Activated CD8-positive, alpha-beta memory T cell treated with anti-CD3 and anti-CD28 coated beads, Interleukin-2, amount 10 ng/mL, durations not matched to agents 7 days and 5 days (primary cell): ENCODE data around the gene SMC5. TPM values are rescaled to one million over a fixed set of nuclear protein-coding genes. Genes with fewer than 3 reads are reported as not detected.

Experiments used
- ATAC-seq: fragments of 150-1000 bp; cut with Tn5 transposase; one replicate; pipeline ENCODE4 v1.10.0; 2021; ENCODE audit warnings: moderate library complexity
- CTCF ChIA-PET: fragments of 350-600 bp; sonication (Branson Sonifier 250); formaldehyde crosslinking; loops from one replicate; lab custom pipeline; 2021; ENCODE audit warnings: antibody characterized with exemption; lab: Charles Lee
- DNase-seq: peaks from one replicate; pipeline ENCODE4 v3.0.0-alpha.2; 2020
- H3K27ac Mint-ChIP-seq: one replicate; pipeline ENCODE4 v1.8.0; 2021; ENCODE audit warnings: mild to moderate bottlenecking, mixed read lengths
- H3K27me3 Mint-ChIP-seq: one replicate; pipeline ENCODE4 v1.8.0; 2021; ENCODE audit warnings: mixed read lengths
- H3K36me3 Mint-ChIP-seq: one replicate; pipeline ENCODE4 v1.8.0; 2021; ENCODE audit warnings: mild to moderate bottlenecking, mixed read lengths
- H3K4me1 Mint-ChIP-seq: one replicate; pipeline ENCODE4 v1.8.0; 2021; ENCODE audit warnings: mixed read lengths
- H3K4me3 Mint-ChIP-seq: one replicate; pipeline ENCODE4 v1.8.0; 2021; ENCODE audit warnings: mild to moderate bottlenecking, moderate library complexity, mixed read lengths
- H3K9me3 Mint-ChIP-seq: one replicate; pipeline ENCODE4 v1.8.0; 2022; ENCODE audit warnings: low read depth, mixed read lengths
- total RNA-seq, 2 experiments: library from RNA; stranded (reverse); gene quantifications; one replicate each; pipeline ENCODE4 v1.2.3, GENCODE V29; 2021

SMC5 gene
- total RNA-seq, 2 experiments from 2014 or later: 38.0 to 39.4 TPM

GRCh38 chr9:70340572-70340971 is 81.8 kb downstream of the SMC5 start:
- ATAC-seq (no peak), DNase-seq (no peak)
- Mint-ChIP-seq H3K27ac (no peak overlapping the region), H3K4me3 (no peak overlapping the region), H3K4me1 (peaks cover 2% of the 10 kb centered on the region), H3K27me3 (no peaks in the 10 kb centered on the region), H3K36me3 (peaks cover 20% of the 10 kb centered on the region), H3K9me3 (no peaks in the 10 kb centered on the region)
- CTCF ChIA-PET: interaction anchor here (0.9 to 2.6 kb wide), 8 partner anchors 12 to 262 kb away, joined by 3 to 30 read pairs (median 4); no protein-coding TSS in a partner anchor

DNA sequence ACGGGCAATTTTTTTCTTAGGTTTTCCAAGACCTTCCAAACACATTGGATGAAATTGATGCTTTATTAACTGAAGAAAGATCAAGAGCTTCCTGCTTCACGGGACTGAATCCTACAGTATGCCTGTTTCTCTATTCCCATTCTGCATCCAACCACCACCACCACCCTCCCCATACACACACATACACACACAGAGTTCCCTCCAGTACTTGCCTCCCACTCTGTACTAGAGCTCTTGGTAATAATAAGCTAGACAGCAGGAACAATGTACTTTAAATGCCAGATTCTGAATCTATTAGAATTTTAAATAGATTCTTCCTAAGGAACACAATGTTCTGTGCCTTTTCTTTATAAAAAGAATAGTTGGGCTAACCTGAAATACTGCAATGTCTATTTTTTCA is 88.3 kb downstream of the SMC5 start:
- Mint-ChIP-seq H3K4me1 (no peaks in the 10 kb centered on the region), H3K27ac (no peak overlapping the region), H3K4me3 (no peak overlapping the region), H3K36me3 (peaks cover 27% of the 10 kb centered on the region), H3K9me3 (no peaks in the 10 kb centered on the region), H3K27me3 (no peaks in the 10 kb centered on the region)
- DNase-seq (no peak), ATAC-seq (no peak)
- CTCF ChIA-PET: interaction anchor here (1.2 kb wide), 1 partner anchor 255 kb away, joined by 3 read pairs; no protein-coding TSS in a partner anchor

GRCh38 chr9:70352356-70352755 is 93.6 kb downstream of the SMC5 start:
- no peaks in the 10 kb centered on the region for H3K4me1 Mint-ChIP-seq
- H3K4me3 Mint-ChIP-seq: no peak overlapping the region
- no peak for ATAC-seq
- no peaks in the 10 kb centered on the region for H3K9me3 Mint-ChIP-seq
- H3K27ac Mint-ChIP-seq: no peak overlapping the region
- CTCF ChIA-PET: interaction anchor here (1.1 to 2.2 kb wide), 5 partner anchors 12 to 250 kb away, joined by 3 to 11 read pairs (median 5); no protein-coding TSS in a partner anchor
- no peak for DNase-seq
- H3K27me3 Mint-ChIP-seq: no peaks in the 10 kb centered on the region
- H3K36me3 Mint-ChIP-seq: peaks cover 18% of the 10 kb centered on the region

DNA sequence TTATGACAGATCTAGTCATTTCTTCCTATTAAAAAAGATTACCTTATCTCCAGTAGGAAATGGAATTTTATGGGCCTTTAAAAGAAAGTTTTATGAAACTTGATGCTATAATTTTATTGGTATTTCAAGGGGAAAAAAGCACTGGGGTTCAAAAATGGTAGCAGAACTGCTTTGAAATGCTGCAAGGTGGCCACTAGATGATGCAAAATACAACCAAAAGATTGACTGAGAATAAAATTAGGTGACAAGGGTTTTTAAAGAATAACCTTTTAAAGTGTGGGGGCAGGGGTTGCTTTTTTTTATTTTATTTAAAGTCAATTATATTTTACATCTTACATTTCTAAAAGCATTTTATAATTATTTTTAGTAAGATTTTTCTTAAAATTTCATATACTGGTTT is 94.0 kb downstream of the SMC5 start:
- ATAC-seq: no peak
- no peak for DNase-seq
- peak overlapping the region; percentile 36 for H3K27ac Mint-ChIP-seq
- H3K27me3 Mint-ChIP-seq: no peaks in the 10 kb centered on the region
- H3K9me3 Mint-ChIP-seq: no peaks in the 10 kb centered on the region
- no peaks in the 10 kb centered on the region for H3K4me1 Mint-ChIP-seq
- CTCF ChIA-PET: interaction anchor here (1.1 to 2.2 kb wide), 4 partner anchors 13 to 250 kb away, joined by 3 to 11 read pairs (median 5); no protein-coding TSS in a partner anchor
- H3K36me3 Mint-ChIP-seq: peaks cover 16% of the 10 kb centered on the region
- H3K4me3 Mint-ChIP-seq: no peak overlapping the region

DNA sequence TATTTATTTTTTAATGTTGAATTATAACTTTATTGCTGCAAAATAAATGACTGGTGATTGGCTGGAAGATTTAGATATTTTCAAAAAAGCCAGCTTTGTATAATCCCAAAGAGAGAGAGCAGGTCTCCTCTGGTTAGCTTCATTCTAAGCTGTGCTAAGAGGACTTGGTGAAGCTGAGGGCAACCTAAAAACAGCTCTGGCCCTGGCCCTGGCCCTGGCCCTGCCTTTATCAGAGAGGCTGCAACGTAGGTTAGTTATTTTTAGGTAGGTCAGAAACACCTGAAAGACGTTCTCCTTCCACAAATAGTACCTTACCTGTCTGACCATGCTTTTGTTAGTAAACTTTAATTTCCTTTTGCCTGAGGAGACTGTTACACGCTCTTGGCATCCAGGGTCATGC is 97.0 kb downstream of the SMC5 start:
- ATAC-seq: no peak
- H3K4me3 Mint-ChIP-seq: no peak overlapping the region
- H3K9me3 Mint-ChIP-seq: no peaks in the 10 kb centered on the region
- H3K36me3 Mint-ChIP-seq: peaks cover 7% of the 10 kb centered on the region
- DNase-seq: no peak
- no peaks in the 10 kb centered on the region for H3K4me1 Mint-ChIP-seq
- H3K27ac Mint-ChIP-seq: no peak overlapping the region
- no peaks in the 10 kb centered on the region for H3K27me3 Mint-ChIP-seq
- CTCF ChIA-PET: interaction anchor here (1.4 kb wide), 1 partner anchor 246 kb away, joined by 4 read pairs; no protein-coding TSS in a partner anchor

DNA sequence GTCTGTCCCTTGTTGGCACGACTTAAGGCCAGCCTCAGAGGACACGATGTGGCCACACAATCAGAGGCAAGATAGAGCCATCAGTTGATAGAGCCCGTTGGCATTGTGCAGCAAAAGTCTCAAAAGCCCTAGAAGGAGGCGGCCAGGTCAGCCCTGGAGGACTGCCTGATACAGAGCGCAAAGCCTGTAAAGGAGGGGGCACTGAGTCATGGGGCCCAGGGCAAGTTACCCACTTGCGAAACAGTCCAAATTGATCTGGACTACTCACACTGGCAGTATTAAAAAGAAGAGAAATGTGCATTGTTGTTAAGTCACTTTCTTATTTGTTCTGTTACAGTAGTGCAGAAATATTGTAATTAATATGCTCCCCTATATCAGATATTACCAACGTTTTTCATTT is 104.2 kb downstream of the SMC5 start:
- no peak for ATAC-seq
- no peaks in the 10 kb centered on the region for H3K9me3 Mint-ChIP-seq

GRCh38 chr9:70363760-70364159 is 105.0 kb downstream of the SMC5 start:
- Mint-ChIP-seq H3K4me1 (no peaks in the 10 kb centered on the region), H3K36me3 (peaks cover 7% of the 10 kb centered on the region), H3K27ac (no peak overlapping the region), H3K27me3 (no peaks in the 10 kb centered on the region), H3K9me3 (no peaks in the 10 kb centered on the region), H3K4me3 (no peak overlapping the region)
- DNase-seq (no peak), ATAC-seq (no peak)
- CTCF ChIA-PET: no interaction called here

More for the DNA sequence above, 104.2 kb downstream of the SMC5 start:
- H3K27me3 Mint-ChIP-seq: no peaks in the 10 kb centered on the region
- no peak overlapping the region for H3K4me3 Mint-ChIP-seq
- no peaks in the 10 kb centered on the region for H3K4me1 Mint-ChIP-seq
- H3K27ac Mint-ChIP-seq: no peak overlapping the region
- CTCF ChIA-PET: no interaction called here
- peaks cover 7% of the 10 kb centered on the region for H3K36me3 Mint-ChIP-seq
- no peak for DNase-seq

DNA sequence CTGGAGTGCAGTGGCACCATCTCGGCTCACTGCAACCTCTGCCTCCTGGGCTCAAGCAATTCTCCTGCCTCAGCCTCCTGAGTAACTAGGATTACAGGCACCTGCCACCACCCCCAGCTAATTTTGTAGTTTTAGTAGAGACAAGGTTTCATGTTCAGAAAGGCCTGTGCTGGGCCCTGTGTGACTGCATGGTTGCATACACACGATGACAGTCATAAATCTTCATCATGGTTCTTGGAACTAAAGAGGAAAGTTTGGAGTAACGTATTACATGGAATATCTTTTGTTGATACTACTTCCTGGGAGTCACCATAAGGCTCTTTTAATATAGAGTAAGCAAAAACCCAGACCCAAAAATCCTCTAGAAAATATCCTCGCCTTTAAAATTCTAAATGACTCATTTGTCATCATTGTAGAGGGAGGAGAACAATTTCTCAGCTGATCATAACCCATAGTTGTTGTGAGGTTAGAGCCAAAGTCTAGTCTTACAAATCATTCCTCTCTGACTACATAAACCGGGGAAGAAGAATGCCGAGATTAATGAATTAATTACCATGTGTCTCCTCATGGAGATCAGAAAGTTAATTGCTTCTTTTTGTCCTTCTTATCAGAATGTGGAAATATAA is 108.6 kb downstream of the SMC5 start:
- DNase-seq: no peak
- ATAC-seq: no peak
- H3K27me3 Mint-ChIP-seq: no peaks in the 10 kb centered on the region
- H3K4me3 Mint-ChIP-seq: no peak overlapping the region
- no peaks in the 10 kb centered on the region for H3K9me3 Mint-ChIP-seq
- no peak overlapping the region for H3K27ac Mint-ChIP-seq
- peaks cover 7% of the 10 kb centered on the region for H3K36me3 Mint-ChIP-seq
- H3K4me1 Mint-ChIP-seq: no peaks in the 10 kb centered on the region
- CTCF ChIA-PET: interaction anchor here (1.6 kb wide), 1 partner anchor 235 kb away, joined by 4 read pairs; no protein-coding TSS in a partner anchor

DNA sequence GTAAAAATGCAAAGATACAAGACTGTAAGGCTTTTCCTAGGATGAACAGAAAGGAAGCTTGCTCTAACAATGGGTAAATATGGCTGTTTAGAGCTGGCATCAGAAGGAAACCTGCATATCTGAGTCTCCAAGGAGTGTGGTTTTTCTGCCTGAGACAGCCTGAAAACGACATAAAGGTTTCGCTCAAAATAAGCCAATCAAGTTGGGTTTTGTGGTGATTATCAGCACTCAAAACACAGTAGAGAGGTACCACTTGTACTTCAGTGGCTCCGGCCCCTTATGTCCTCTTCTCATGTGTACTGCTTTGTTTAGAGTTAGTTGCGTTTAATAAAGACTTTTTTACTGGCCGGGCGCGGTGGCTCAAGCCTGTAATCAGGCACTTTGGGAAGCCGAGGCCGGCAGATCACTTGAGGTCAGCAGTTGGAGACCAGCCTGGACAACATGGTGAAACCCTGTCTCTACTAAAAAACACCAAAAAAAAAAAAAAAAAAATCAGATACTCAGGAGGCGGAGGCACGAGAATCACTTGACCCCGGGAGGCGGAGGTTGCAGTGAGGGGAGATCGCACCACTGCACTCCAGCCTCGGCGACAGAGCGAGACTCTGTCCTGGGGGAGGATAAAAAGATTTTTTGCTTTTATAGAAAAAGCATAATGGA is 116.3 kb downstream of the SMC5 start:
- H3K9me3 Mint-ChIP-seq: no peaks in the 10 kb centered on the region
- no peaks in the 10 kb centered on the region for H3K36me3 Mint-ChIP-seq
- H3K27ac Mint-ChIP-seq: no peak overlapping the region
- H3K4me3 Mint-ChIP-seq: no peak overlapping the region
- no peak for ATAC-seq
- CTCF ChIA-PET: no interaction called here
- no peaks in the 10 kb centered on the region for H3K27me3 Mint-ChIP-seq
- DNase-seq: no peak
- H3K4me1 Mint-ChIP-seq: no peaks in the 10 kb centered on the region

GRCh38 chr9:70382046-70382708 is 123.4 kb downstream of the SMC5 start:
- H3K4me3 Mint-ChIP-seq: no peak overlapping the region

DNA sequence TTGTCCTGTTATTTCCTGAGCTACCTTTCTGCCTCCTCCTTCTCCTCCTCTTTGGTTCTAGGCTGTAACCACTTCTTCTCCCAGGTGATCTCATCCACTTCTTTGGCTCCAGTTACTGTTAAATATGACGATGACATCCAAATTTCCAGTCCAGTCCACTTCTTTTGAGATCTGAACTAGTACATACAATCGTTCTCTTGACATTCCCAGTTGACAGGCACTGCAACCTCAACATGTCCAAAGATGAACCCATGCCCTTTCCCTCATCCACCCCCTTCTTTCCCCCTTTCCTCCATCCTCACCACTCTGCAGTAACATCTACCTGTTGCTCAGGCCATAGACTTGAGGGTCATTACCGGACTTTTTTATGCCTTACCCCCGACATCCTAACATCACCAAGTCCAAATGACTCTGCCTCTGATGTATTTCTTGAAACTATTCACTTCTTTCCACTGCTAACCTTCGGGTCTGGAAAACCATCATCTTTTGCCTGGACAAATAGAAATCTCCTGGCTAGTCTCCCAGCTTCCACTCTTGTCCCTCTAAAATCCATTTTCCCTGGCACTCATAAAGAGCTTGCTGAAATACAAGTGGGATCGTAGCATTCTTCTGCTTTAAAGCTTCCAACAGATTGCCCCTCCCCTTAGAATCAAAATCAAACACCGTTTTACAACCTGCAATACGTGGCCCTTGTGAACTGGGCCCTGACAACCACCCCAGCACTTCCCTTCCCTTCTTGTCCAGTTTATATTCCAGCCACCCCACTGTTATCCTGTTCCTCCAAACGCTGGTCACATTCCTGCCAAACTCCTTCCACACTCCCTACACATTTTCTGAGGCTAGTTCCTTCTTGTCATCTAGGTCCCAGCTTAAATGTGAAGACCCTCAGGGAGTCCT is 124.2 kb downstream of the SMC5 start:
- Mint-ChIP-seq H3K9me3 (no peaks in the 10 kb centered on the region), H3K27ac (no peak overlapping the region), H3K36me3 (peaks cover 8% of the 10 kb centered on the region), H3K27me3 (no peaks in the 10 kb centered on the region), H3K4me3 (no peak overlapping the region), H3K4me1 (no peaks in the 10 kb centered on the region)
- CTCF ChIA-PET: no interaction called here
- DNase-seq: no peak
- ATAC-seq: no peak

More at GRCh38 chr9:70382046-70382708, 123.4 kb downstream of the SMC5 start:
- H3K9me3 Mint-ChIP-seq: no peaks in the 10 kb centered on the region
- H3K27ac Mint-ChIP-seq: no peak overlapping the region
- H3K36me3 Mint-ChIP-seq: peaks cover 3% of the 10 kb centered on the region
- H3K4me1 Mint-ChIP-seq: no peaks in the 10 kb centered on the region
- no peak for ATAC-seq
- no peaks in the 10 kb centered on the region for H3K27me3 Mint-ChIP-seq
- CTCF ChIA-PET: interaction anchor here (0.9 kb wide), 1 partner anchor 220 kb away, joined by 4 read pairs; no protein-coding TSS in a partner anchor
- no peak for DNase-seq

DNA sequence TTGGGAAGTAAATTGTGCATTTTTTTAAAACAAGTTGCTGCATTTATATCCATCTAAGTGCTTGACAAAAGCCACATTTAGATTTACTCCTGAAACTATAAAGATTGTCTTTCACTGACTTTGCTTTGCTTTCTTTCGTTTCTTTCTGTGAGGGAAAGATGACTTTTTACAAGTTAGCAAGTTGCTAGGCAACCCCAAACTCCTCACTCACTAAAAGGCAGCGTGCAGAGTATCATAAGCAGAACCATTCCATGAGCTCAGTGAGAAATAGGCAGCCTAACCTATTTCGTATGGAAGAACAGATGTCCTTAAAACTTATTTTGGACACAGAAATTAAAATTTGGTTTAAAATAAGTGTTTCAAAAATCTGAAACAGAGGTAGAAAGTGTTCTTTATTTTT is 126.6 kb downstream of the SMC5 start:
- ATAC-seq (no peak), DNase-seq (no peak)
- no peaks in the 10 kb centered on the region for H3K9me3 Mint-ChIP-seq
- H3K27ac Mint-ChIP-seq: no peak overlapping the region
- no peaks in the 10 kb centered on the region for H3K27me3 Mint-ChIP-seq
- CTCF ChIA-PET: no interaction called here
- H3K4me1 Mint-ChIP-seq: peaks cover 12% of the 10 kb centered on the region
- H3K4me3 Mint-ChIP-seq: no peak overlapping the region
- H3K36me3 Mint-ChIP-seq: peaks cover 11% of the 10 kb centered on the region

GRCh38 chr9:70387663-70388062 is 128.9 kb downstream of the SMC5 start:
- DNase-seq (no peak), ATAC-seq (no peak)
- peaks cover 11% of the 10 kb centered on the region for H3K36me3 Mint-ChIP-seq
- no peaks in the 10 kb centered on the region for H3K9me3 Mint-ChIP-seq
- H3K4me3 Mint-ChIP-seq: no peak overlapping the region
- CTCF ChIA-PET: no interaction called here
- H3K27ac Mint-ChIP-seq: no peak overlapping the region
- no peaks in the 10 kb centered on the region for H3K27me3 Mint-ChIP-seq
- peaks cover 24% of the 10 kb centered on the region for H3K4me1 Mint-ChIP-seq
